OCI-LY1 (cell line): Measurements from ENCODE around the gene P3H2.

Source experiments
- CTCF ChIP-seq: fragments of 200-600 bp; sonication (generic), shearing (Covaris generic); IDR thresholded peaks from 2 replicates; pipeline ENCODE4 v1.5.1; 2017; ENCODE audit warnings: mild to moderate bottlenecking, antibody characterized with exemption, low read length, moderate library complexity, mixed read lengths
- EZH2 ChIP-seq: fragments of 200-600 bp; sonication (generic), shearing (Covaris generic); IDR thresholded peaks from 2 replicates; pipeline ENCODE4 v1.8.0; 2017; ENCODE audit warnings: borderline replicate concordance, mixed run types, mild to moderate bottlenecking, antibody characterized with exemption, low read length, moderate library complexity, mixed read lengths

- no peak for TF ChIP-seq CTCF
- TF ChIP-seq EZH2: no peak
These were observed 102.2 kb downstream of the P3H2 start for GRCh38 chr3:190018460-190018859.
